Smooth muscle cell (in vitro differentiated cells): ENCODE results near the gene CD37. TPM values are rescaled to one million over a fixed set of nuclear protein-coding genes. Genes with fewer than 3 reads are reported as not detected.
"Not testable (repeated sequence)": the region's sequence is repeated elsewhere in the genome, so short reads cannot be mapped to it uniquely, and the experiment has no call there.

ENCODE experiments used
- DNase-seq: peaks from one replicate; lab custom pipeline; 2025; ENCODE audit not compliant: unreplicated experiment; lab: John Stamatoyannopoulos, UW
- H2AFZ ChIP-seq: fragments of 200-600 bp; sonication (generic); 2 replicates; pipeline ENCODE4 v1.6.0; 2016; ENCODE audit warnings: antibody characterized with exemption, low read depth, mild to moderate bottlenecking
- H3F3A ChIP-seq: fragments of 200-600 bp; sonication (generic); 2 replicates; pipeline ENCODE4 v1.6.0; 2017; ENCODE audit warnings: antibody characterized with exemption, low read depth
- H3K27ac ChIP-seq: fragments of 200-600 bp; sonication (generic); 2 replicates; pipeline ENCODE4 v1.5.1; 2016; ENCODE audit warnings: low read depth, mild to moderate bottlenecking
- H3K27me3 ChIP-seq: fragments of 200-600 bp; sonication (generic); 2 replicates; pipeline ENCODE4 v1.6.1; 2016; ENCODE audit warnings: low read depth, mild to moderate bottlenecking
- H3K36me3 ChIP-seq: fragments of 200-600 bp; sonication (generic); 2 replicates; pipeline ENCODE4 v1.5.1; 2016; ENCODE audit warnings: low read depth
- H3K4me1 ChIP-seq: fragments of 200-600 bp; sonication (generic); 2 replicates; pipeline ENCODE4 v1.5.1; 2016; ENCODE audit warnings: low read depth
- H3K4me2 ChIP-seq: fragments of 200-600 bp; sonication (generic); 2 replicates; pipeline ENCODE4 v1.6.0; 2016; ENCODE audit warnings: mild to moderate bottlenecking
- H3K4me3 ChIP-seq: fragments of 200-600 bp; sonication (generic); 2 replicates; pipeline ENCODE4 v1.5.1; 2016; ENCODE audit warnings: mild to moderate bottlenecking
- H3K79me2 ChIP-seq: fragments of 200-600 bp; sonication (generic); 2 replicates; pipeline ENCODE4 v1.6.0; 2016; ENCODE audit warnings: low read depth, mild to moderate bottlenecking
- H3K9ac ChIP-seq: fragments of 200-600 bp; sonication (generic); 2 replicates; pipeline ENCODE4 v1.6.0; 2016; ENCODE audit warnings: low read depth
- H3K9me3 ChIP-seq: fragments of 200-600 bp; sonication (generic); replicated peaks from 2 replicates; pipeline ENCODE4 v1.5.1; 2016; ENCODE audit warnings: low read depth
- H4K20me1 ChIP-seq: fragments of 200-600 bp; sonication (generic); 2 replicates; pipeline ENCODE4 v1.6.0; 2016; ENCODE audit warnings: low read depth
- CTCF ChIP-seq: fragments of 200-600 bp; sonication (generic); IDR thresholded peaks from 2 replicates; pipeline ENCODE4 v1.5.1; 2017; ENCODE audit warnings: borderline replicate concordance, mild to moderate bottlenecking, antibody characterized with exemption; ENCODE audit not compliant: insufficient read depth, poor library complexity, severe bottlenecking
- WGBS: methylation state at CpG from one replicate; pipeline ENCODE4 v1.1.7; 2016; ENCODE audit warnings: low lambda C conversion rate; 5-methylcytosine and 5-hydroxymethylcytosine counted together
- polyA plus RNA-seq: library from polyadenylated mRNA; unstranded; fragments of >200 nt; fragmentation: Nextera tagmentation; extraction: Ambion mirVana; gene quantifications from 2 replicates; pipeline ENCODE4 v1.2.1, GENCODE V29; 2016
- total RNA-seq: library from RNA; depleted of rRNA; stranded (reverse); fragments of >200 nt; gene quantifications from 2 replicates; pipeline ENCODE4 v1.2.3, GENCODE V29; 2014

Gene CD37
- total and polyA plus RNA-seq, 2 experiments from 2014 or later: 7.0 TPM; not detected in 1

GRCh38 chr19:49331616-49332055 lies 3.6 kb upstream of the CD37 start:
- Histone ChIP-seq H3K4me2 (no peak overlapping the region), H3K27me3 (no peaks in the 10 kb centered on the region), H3F3A (no peaks in the 10 kb centered on the region), H3K4me3 (no peak overlapping the region), H2AFZ (no peak overlapping the region), H3K9ac (no peak overlapping the region), H3K36me3 (no peaks in the 10 kb centered on the region), H4K20me1 (no peaks in the 10 kb centered on the region), H3K4me1 (no peaks in the 10 kb centered on the region), H3K27ac (no peak overlapping the region), H3K79me2 (no peaks in the 10 kb centered on the region), H3K9me3 (no peaks in the 10 kb centered on the region)
- TF ChIP-seq CTCF: no peak
- 70% methylated on average over 2 of the region's 2 CpGs for WGBS
- no peak for DNase-seq

- not testable (repeated sequence) for H3F3A ChIP-seq, DNase-seq, H3K27me3 ChIP-seq, H4K20me1 ChIP-seq, H3K36me3 ChIP-seq, H3K4me2 ChIP-seq, H3K9ac ChIP-seq, H2AFZ ChIP-seq, H3K27ac ChIP-seq, H3K4me1 ChIP-seq, H3K79me2 ChIP-seq, H3K4me3 ChIP-seq, H3K9me3 ChIP-seq
- 98% methylated on average over 13 of the region's 13 CpGs for WGBS
Observed at GRCh38 chr19:49332691-49333417, 2.4 kb upstream of the CD37 start.

DNA sequence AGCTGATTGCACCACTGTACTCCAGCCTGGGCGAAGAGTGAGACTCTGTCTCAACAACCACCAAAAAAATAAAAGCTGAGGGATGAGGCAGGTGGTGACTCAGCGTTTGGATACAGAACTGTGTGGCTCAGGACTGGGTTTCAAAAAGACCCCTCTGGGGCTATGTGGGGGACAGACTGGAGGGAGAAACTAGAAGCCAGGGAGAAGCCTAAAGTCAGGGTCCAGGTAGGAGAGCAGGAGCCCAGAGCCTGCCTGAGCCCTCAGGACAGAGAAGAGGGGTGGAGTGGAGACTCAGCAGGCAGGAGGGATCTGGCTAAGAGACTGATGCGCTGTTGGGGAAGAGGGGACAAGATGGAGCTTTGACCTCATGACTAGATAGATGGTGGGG lies 1.8 kb upstream of the CD37 start:
- Histone ChIP-seq H3K4me2 (no peak overlapping the region), H3K9me3 (no peaks in the 10 kb centered on the region), H3K9ac (no peak overlapping the region), H3K36me3 (no peaks in the 10 kb centered on the region), H3K4me3 (no peak overlapping the region), H3K4me1 (no peaks in the 10 kb centered on the region), H2AFZ (no peak overlapping the region), H3K79me2 (no peaks in the 10 kb centered on the region), H3K27me3 (no peaks in the 10 kb centered on the region), H3F3A (no peaks in the 10 kb centered on the region), H3K27ac (no peak overlapping the region), H4K20me1 (peaks cover 15% of the 10 kb centered on the region)
- WGBS: 83% methylated on average over 3 of the region's 3 CpGs
- DNase-seq: no peak
- TF ChIP-seq CTCF: no peak

GRCh38 chr19:49333811-49334288 lies 1.4 kb upstream of the CD37 start:
- H2AFZ ChIP-seq: no peak overlapping the region
- no peaks in the 10 kb centered on the region for H3K9me3 ChIP-seq

More at GRCh38 chr19:49333811-49334288, 1.4 kb upstream of the CD37 start:
- Histone ChIP-seq H4K20me1 (peaks cover 19% of the 10 kb centered on the region), H3K27ac (no peak overlapping the region), H3K4me1 (peaks cover 3% of the 10 kb centered on the region), H3K4me3 (no peak overlapping the region), H3F3A (no peaks in the 10 kb centered on the region), H3K4me2 (no peak overlapping the region), H3K9ac (no peak overlapping the region), H3K27me3 (no peaks in the 10 kb centered on the region), H3K79me2 (no peaks in the 10 kb centered on the region), H3K36me3 (no peaks in the 10 kb centered on the region)
- DNase-seq: no peak
- TF ChIP-seq CTCF: no peak
- WGBS: 86% methylated on average over 8 of the region's 8 CpGs
